ENCODE measurements around the gene RTTN. TPM values are rescaled to one million over a fixed set of nuclear protein-coding genes. Genes with fewer than 3 reads are reported as not detected.

RTTN gene
- total RNA-seq, 1 experiment from 2014 or later: 14.3 TPM

GRCh38 chr18:70139138-70139537 lies 66.3 kb downstream of the RTTN start:
- H2AFZ ChIP-seq: no peak overlapping the region
- POLR2A ChIA-PET (ENCODE audit: unreplicated experiment): no interaction called here
- peaks cover 7% of the 10 kb centered on the region; the same call in 1 of the 2 replicates for H3K36me3 ChIP-seq (ENCODE audit: low read depth)
- H3K27ac ChIP-seq: no peak overlapping the region
- H3K9me3 ChIP-seq (ENCODE audit: insufficient read depth, low read depth): no peaks in the 10 kb centered on the region
- no peaks in the 10 kb centered on the region for H3K27me3 ChIP-seq (ENCODE audit: insufficient read depth, low read depth)
- no peak overlapping the region for H3K4me2 ChIP-seq
- CTCF ChIA-PET: no interaction called here
- intact Hi-C loops (cut with micrococcal nuclease; ENCODE audit: unreplicated experiment): no loop called here
- TF ChIP-seq CTCF (conservative IDR thresholded peaks at IDR 0.05) (no peak), EZH2 (IDR thresholded peaks at IDR 0.05; ENCODE audit: low read depth) (no peak)
- DNase-seq: no peak
- H4K20me1 ChIP-seq (ENCODE audit: insufficient read depth): no peaks in the 10 kb centered on the region
- H3K9me2 ChIP-seq (ENCODE audit: insufficient read depth): no peaks in the 10 kb centered on the region
- H3K4me3 ChIP-seq: no peak overlapping the region
- no peaks in the 10 kb centered on the region for H3K4me1 ChIP-seq (replicated peaks; ENCODE audit: insufficient read depth)
- no peaks in the 10 kb centered on the region for H3K79me2 ChIP-seq (ENCODE audit: low read depth)
- no peaks in the 10 kb centered on the region for H3F3A ChIP-seq (ENCODE audit: insufficient read depth, low read depth)
- no TSS peak for BruUV-seq (replicated peaks)

GRCh38 chr18:70135604-70136003 lies 69.9 kb downstream of the RTTN start:
- Histone ChIP-seq H2AFZ (no peak overlapping the region), H4K20me1 (ENCODE audit: insufficient read depth) (no peaks in the 10 kb centered on the region), H3K4me2 (no peak overlapping the region), H3K4me1 (replicated peaks; ENCODE audit: insufficient read depth) (no peaks in the 10 kb centered on the region), H3K79me2 (ENCODE audit: low read depth) (no peaks in the 10 kb centered on the region), H3K9me2 (ENCODE audit: insufficient read depth) (no peaks in the 10 kb centered on the region), H3K27me3 (ENCODE audit: insufficient read depth, low read depth) (no peaks in the 10 kb centered on the region), H3K27ac (no peak overlapping the region), H3K4me3 (no peak overlapping the region), H3K36me3 (ENCODE audit: low read depth) (peaks cover 7% of the 10 kb centered on the region; the same call in 1 of the 2 replicates), H3F3A (ENCODE audit: insufficient read depth, low read depth) (no peaks in the 10 kb centered on the region), H3K9me3 (ENCODE audit: insufficient read depth, low read depth) (no peaks in the 10 kb centered on the region)
- TF ChIP-seq CTCF (conservative IDR thresholded peaks at IDR 0.05): no peak
- TF ChIP-seq EZH2 (IDR thresholded peaks at IDR 0.05; ENCODE audit: low read depth): no peak
- CTCF ChIA-PET: no interaction called here
- intact Hi-C loops (cut with micrococcal nuclease; ENCODE audit: unreplicated experiment): no loop called here
- POLR2A ChIA-PET (ENCODE audit: unreplicated experiment): no interaction called here
- BruUV-seq (replicated peaks): no TSS peak
- DNase-seq: no peak

GRCh38 chr18:70132999-70133398 lies 72.5 kb downstream of the RTTN start:
- H3K9me3 ChIP-seq (ENCODE audit: insufficient read depth, low read depth): no peaks in the 10 kb centered on the region
- DNase-seq: no peak
- POLR2A ChIA-PET (ENCODE audit: unreplicated experiment): no interaction called here
- no peak overlapping the region for H3K4me2 ChIP-seq
- H4K20me1 ChIP-seq (ENCODE audit: insufficient read depth): 0 out of 2 replicates have a peak, but pooled peaks cover 2% of the 10 kb centered on the region
- H3K4me1 ChIP-seq (replicated peaks; ENCODE audit: insufficient read depth): no peaks in the 10 kb centered on the region
- no peak overlapping the region for H3K4me3 ChIP-seq
- TF ChIP-seq CTCF (conservative IDR thresholded peaks at IDR 0.05) (no peak), EZH2 (IDR thresholded peaks at IDR 0.05; ENCODE audit: low read depth) (no peak)
- intact Hi-C loops (cut with micrococcal nuclease; ENCODE audit: unreplicated experiment): no loop called here
- H3K27me3 ChIP-seq (ENCODE audit: insufficient read depth, low read depth): no peaks in the 10 kb centered on the region
- H3K36me3 ChIP-seq (ENCODE audit: low read depth): peaks cover 7% of the 10 kb centered on the region; the same call in 1 of the 2 replicates
- H3K27ac ChIP-seq: no peak overlapping the region
- BruUV-seq (replicated peaks): no TSS peak
- no peaks in the 10 kb centered on the region; the same call in 1 of the 2 replicates for H3K9me2 ChIP-seq (ENCODE audit: insufficient read depth)
- H3K79me2 ChIP-seq (ENCODE audit: low read depth): no peaks in the 10 kb centered on the region
- H2AFZ ChIP-seq: no peak overlapping the region
- CTCF ChIA-PET: no interaction called here
- H3F3A ChIP-seq (ENCODE audit: insufficient read depth, low read depth): no peaks in the 10 kb centered on the region

Measured in PC-9 (cell line).